Fibroblast of mammary gland (primary cell): ENCODE results near the gene FAM98C.
A peak's percentile ranks its signal among the peaks of the same experiment; 100 is the strongest.

Experiments used
- DNase-seq: peaks from one replicate; pipeline ENCODE4 v3.0.0-alpha.2; 2010; ENCODE audit warnings: low read depth
- H3K4me3 ChIP-seq: 2 replicates; pipeline ENCODE4 v1.5.1; 2011; ENCODE audit warnings: low read depth, mild to moderate bottlenecking, low read length, moderate library complexity; ENCODE audit not compliant: control insufficient read depth
- CTCF ChIP-seq: conservative IDR thresholded peaks from 2 replicates; pipeline ENCODE4 v1.5.1; 2011; ENCODE audit warnings: low read depth, low read length, inconsistent platforms; ENCODE audit not compliant: control insufficient read depth, insufficient read depth

Gene FAM98C

GRCh38 chr19:38384209-38385027 lies 18.5 kb upstream of the FAM98C start:
- H3K4me3 ChIP-seq, result no peak overlapping the region
- DNase-seq, result no peak
- peak; percentile 26 for TF ChIP-seq CTCF

- H3K4me3 ChIP-seq, result no peak overlapping the region
- DNase-seq, result no peak
- TF ChIP-seq CTCF, result no peak
These were observed 17.7 kb upstream of the FAM98C start for GRCh38 chr19:38385057-38385803.

GRCh38 chr19:38385804-38386257 lies 17.1 kb upstream of the FAM98C start:
- no peak overlapping the region for H3K4me3 ChIP-seq
- TF ChIP-seq CTCF, result no peak
- DNase-seq, result no peak

- H3K4me3 ChIP-seq, result no peak overlapping the region
- no peak for DNase-seq
These were observed 16.5 kb upstream of the FAM98C start for GRCh38 chr19:38386300-38386970.

GRCh38 chr19:38386971-38387549 lies 15.8 kb upstream of the FAM98C start:
- H3K4me3 ChIP-seq, result peak overlapping the region; percentile 85
- no peak for TF ChIP-seq CTCF
- peak; percentile 23 for DNase-seq

More at GRCh38 chr19:38386300-38386970, 16.5 kb upstream of the FAM98C start:
- TF ChIP-seq CTCF, result no peak

GRCh38 chr19:38387550-38388348 lies 15.1 kb upstream of the FAM98C start, which contains the start of gene GGN:
Gene GGN, minus strand, starts transcription at chr19:38388034. Its CDS starts 773 bp downstream, at chr19:38387261.
- H3K4me3 ChIP-seq, result peak within 1 kb of the TSS; percentile 85
- peak; percentile 94 for DNase-seq
- TF ChIP-seq CTCF, result no peak
